GM12872 (cell line): Measurements from ENCODE around the gene HRH4.

Source experiments
- TF ChIP-seq, protein P1 (sequence below): IDR thresholded peaks from 3 replicates; pipeline ENCODE4 v1.5.1; 2011; ENCODE audit warnings: low read depth, mild to moderate bottlenecking, low read length, moderate library complexity; ENCODE audit not compliant: insufficient read depth

HRH4 gene

GRCh38 chr18:24446453-24446852, 14.0 kb upstream of the HRH4 start:
- TF ChIP-seq, protein P1, sequence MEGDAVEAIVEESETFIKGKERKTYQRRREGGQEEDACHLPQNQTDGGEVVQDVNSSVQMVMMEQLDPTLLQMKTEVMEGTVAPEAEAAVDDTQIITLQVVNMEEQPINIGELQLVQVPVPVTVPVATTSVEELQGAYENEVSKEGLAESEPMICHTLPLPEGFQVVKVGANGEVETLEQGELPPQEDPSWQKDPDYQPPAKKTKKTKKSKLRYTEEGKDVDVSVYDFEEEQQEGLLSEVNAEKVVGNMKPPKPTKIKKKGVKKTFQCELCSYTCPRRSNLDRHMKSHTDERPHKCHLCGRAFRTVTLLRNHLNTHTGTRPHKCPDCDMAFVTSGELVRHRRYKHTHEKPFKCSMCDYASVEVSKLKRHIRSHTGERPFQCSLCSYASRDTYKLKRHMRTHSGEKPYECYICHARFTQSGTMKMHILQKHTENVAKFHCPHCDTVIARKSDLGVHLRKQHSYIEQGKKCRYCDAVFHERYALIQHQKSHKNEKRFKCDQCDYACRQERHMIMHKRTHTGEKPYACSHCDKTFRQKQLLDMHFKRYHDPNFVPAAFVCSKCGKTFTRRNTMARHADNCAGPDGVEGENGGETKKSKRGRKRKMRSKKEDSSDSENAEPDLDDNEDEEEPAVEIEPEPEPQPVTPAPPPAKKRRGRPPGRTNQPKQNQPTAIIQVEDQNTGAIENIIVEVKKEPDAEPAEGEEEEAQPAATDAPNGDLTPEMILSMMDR: no peak

GRCh38 chr18:24446953-24447538, 13.4 kb upstream of the HRH4 start:
- TF ChIP-seq, protein P1: 0 out of 3 replicates have a peak, but pooled peaks have one; percentile 13

DNA sequence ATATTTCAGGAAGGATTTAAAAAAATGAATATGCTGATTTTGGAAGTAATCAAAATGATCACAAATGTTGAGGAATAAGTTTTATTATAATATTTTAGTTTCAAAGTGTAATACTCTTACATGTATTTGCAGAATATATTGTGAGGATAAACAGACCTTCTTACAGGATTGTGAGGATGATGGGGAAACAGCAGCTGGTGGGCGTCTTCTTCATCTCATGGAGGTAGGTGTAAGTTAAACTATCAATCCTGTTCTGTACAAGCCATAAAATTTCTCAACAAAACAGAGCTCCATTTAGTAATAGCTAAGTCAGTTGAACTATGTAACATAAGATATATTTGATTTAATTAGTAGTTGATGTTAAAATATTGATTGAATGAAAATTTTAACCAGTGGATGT, 12.5 kb upstream of the HRH4 start:
- TF ChIP-seq, protein P1: no peak

GRCh38 chr18:24456549-24456948, 3.9 kb upstream of the HRH4 start:
- TF ChIP-seq, protein P1: no peak

DNA sequence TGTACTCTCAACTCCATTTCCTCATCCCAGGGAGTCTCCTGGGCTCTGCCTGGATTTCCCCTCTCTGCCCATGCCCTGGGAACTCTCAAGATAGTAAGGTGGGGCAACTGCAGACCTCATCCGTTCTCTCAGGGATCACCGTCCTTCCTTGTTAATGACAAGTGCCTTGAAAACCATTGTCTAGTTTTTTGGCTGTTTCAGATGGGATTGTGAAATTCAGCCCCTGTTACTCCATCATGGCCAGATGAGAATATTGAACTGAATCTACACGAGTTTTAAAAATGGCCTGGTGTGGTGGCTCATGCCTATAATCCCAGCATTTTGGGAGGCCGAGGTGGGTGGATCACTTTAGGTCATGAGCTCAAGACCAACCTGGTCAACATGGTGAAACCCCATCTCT, 665 bp upstream of the HRH4 start:
- TF ChIP-seq, protein P1: no peak

- TF ChIP-seq, protein P1: no peak
Measured at GRCh38 chr18:24461996-24462395, 1.6 kb downstream of the HRH4 start.

DNA sequence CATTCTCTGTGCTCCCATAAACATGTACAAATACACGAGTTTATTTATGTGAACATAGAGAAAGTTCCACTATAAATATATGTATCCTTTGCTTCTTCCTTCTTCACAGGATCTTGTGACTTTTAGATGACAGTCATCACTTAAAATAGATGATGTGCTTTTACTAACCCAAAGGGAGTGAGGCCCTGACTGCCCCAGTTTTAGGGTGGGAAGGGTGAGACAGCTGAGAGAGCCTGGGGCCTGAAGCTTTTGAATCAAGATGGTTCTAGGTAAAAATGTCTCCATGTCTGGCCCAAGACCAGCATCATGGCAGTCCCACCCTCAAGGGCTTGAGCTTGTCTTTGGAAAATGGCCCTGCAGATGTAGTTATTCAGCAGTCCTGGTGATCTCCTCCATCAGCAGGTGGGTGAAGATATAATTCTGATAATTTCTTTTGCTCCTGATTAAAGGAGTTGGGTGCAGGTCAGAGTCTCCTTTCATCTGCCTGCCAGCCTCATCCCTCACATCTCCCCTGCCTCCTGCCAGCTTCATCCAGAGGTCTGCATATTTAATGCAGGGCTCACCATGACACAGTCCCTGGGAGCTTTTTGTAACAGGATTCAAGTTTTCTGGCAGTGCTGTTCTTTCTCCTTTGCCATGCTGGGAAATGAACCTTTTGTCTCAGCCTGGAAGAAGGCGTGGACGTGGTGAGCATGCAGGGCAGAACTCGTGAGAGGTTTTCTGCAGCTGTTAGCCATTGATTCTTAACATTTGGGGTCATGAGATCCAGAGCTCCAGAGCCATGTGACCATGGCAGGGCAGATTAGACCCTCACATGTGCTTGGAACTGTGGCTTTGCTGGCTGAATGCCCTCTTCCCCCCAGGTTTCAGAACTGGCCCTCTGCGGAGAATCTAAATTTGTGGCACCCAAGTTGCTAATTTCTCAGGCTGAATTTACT, 2.7 kb downstream of the HRH4 start:
- TF ChIP-seq, protein P1: no peak
